HG03439 (cell line): Measurements from ENCODE around the gene PROCA1.
"Not testable (repeated sequence)": the region's sequence is repeated elsewhere in the genome, so short reads cannot be mapped to it uniquely, and the experiment has no call there.

Experiments used
- ATAC-seq: cut with Tn5 transposase; IDR thresholded peaks from one replicate; pipeline ENCODE4 v1.9.1; 2021; ENCODE audit warnings: mild to moderate bottlenecking, moderate library complexity; ENCODE audit not compliant: unreplicated experiment

The PROCA1 gene

GRCh38 chr17:28744104-28744971 is 32.6 kb upstream of the PROCA1 start:
- ATAC-seq, result peak; percentile 15

- ATAC-seq, result peak; percentile 52
Measured at GRCh38 chr17:28743243-28744103, 31.8 kb upstream of the PROCA1 start, which contains the start of gene TRAF4. Gene TRAF4 (plus strand): TSS chr17:28744011. CDS start chr17:28744113, 102 bp downstream.

GRCh38 chr17:28741358-28742349 is 30.0 kb upstream of the PROCA1 start:
- no peak for ATAC-seq

- no peak for ATAC-seq
Measured at GRCh38 chr17:28740406-28741357, 29.0 kb upstream of the PROCA1 start.

GRCh38 chr17:28738680-28739384 is 27.1 kb upstream of the PROCA1 start:
- no peak for ATAC-seq

GRCh38 chr17:28737770-28738679 is 26.3 kb upstream of the PROCA1 start:
- peak; percentile 54 for ATAC-seq

GRCh38 chr17:28737316-28737715 is 25.6 kb upstream of the PROCA1 start:
- ATAC-seq, result no peak

- ATAC-seq, result not testable (repeated sequence)
Measured at GRCh38 chr17:28735913-28736769, 24.5 kb upstream of the PROCA1 start.

GRCh38 chr17:28735242-28735722 is 23.6 kb upstream of the PROCA1 start:
- no peak for ATAC-seq

GRCh38 chr17:28734712-28735241 is 23.1 kb upstream of the PROCA1 start:
- no peak for ATAC-seq

- no peak for ATAC-seq
Measured at GRCh38 chr17:28733346-28733745, 21.7 kb upstream of the PROCA1 start.

- no peak for ATAC-seq
Measured at GRCh38 chr17:28729950-28730330, 18.3 kb upstream of the PROCA1 start.

GRCh38 chr17:28728364-28729200 is 16.9 kb upstream of the PROCA1 start, which contains the start of gene NEK8:
Gene NEK8 (plus strand): TSS chr17:28728788. CDS start chr17:28728814, 26 bp downstream.
- peak; percentile 43 for ATAC-seq

- ATAC-seq, result peak; percentile 46
Measured at GRCh38 chr17:28726627-28727491, 15.2 kb upstream of the PROCA1 start.
